Gastroesophageal sphincter (tissue), 4 donors: ENCODE results near the gene SWSAP1. TPM values are rescaled to one million over a fixed set of nuclear protein-coding genes. Genes with fewer than 3 reads are reported as not detected.
A peak's percentile ranks its signal among the peaks of the same experiment; 100 is the strongest.
"Not testable (repeated sequence)": the region's sequence is repeated elsewhere in the genome, so short reads cannot be mapped to it uniquely, and the experiment has no call there.

Experiments
- ATAC-seq: fragments of 150-250 bp; one replicate; pipeline ENCODE4 v1.9.1; 2016; ENCODE audit warnings: mild to moderate bottlenecking, moderate library complexity
- H3K27ac ChIP-seq, 4 donors: fragments of 200-600 bp; sonication (generic) in 3 of 4; 1 replicate in 3 of 4; 2 replicates in 1 of 4; pipeline ENCODE4 v1.5.1; 2016 to 2019
- H3K27me3 ChIP-seq: fragments of 200-600 bp; sonication (generic); one replicate; pipeline ENCODE4 v1.5.1; 2019
- H3K36me3 ChIP-seq, 2 donors: fragments of 200-600 bp; sonication (generic); one replicate each; pipeline ENCODE4 v1.5.1; 2019; ENCODE audit warnings: control low read depth in 1 of 2
- H3K4me1 ChIP-seq, 3 donors: fragments of 200-600 bp; sonication (generic); 1 replicate in 2 of 3; 2 replicates in 1 of 3; pipeline ENCODE4 v1.5.1; 2016 to 2019; ENCODE audit warnings: control low read depth in 2 of 3
- H3K4me3 ChIP-seq, 2 donors: fragments of 200-600 bp; sonication (generic); one replicate each; pipeline ENCODE4 v1.5.1; 2019; ENCODE audit warnings: mild to moderate bottlenecking in 1 of 2, moderate library complexity in 1 of 2
- H3K9me3 ChIP-seq, 3 donors: fragments of 200-600 bp; sonication (generic); one replicate each; pipeline ENCODE4 v1.5.1; 2017 to 2019; ENCODE audit warnings: control low read depth in 2 of 3
- CTCF ChIP-seq, 4 experiments: fragments of 200-600 bp in 2 of 4; fragments of 450-650 bp in 2 of 4; sonication (generic) in 1 of 4; IDR thresholded peaks; one replicate each; pipeline ENCODE4 v1.5.1; 2017 to 2019; ENCODE audit warnings: antibody characterized with exemption in 4 of 4, mild to moderate bottlenecking in 2 of 4, moderate library complexity in 2 of 4
- EP300 ChIP-seq: sonication (generic); formaldehyde crosslinking; IDR thresholded peaks from one replicate; pipeline ENCODE4 v1.6.1; 2017; ENCODE audit warnings: antibody characterized with exemption, mild to moderate bottlenecking
- POLR2A ChIP-seq, 2 donors: fragments of 450-650 bp; IDR thresholded peaks; one replicate each; pipeline ENCODE4 v1.6.1; 2017; ENCODE audit warnings: antibody characterized with exemption in 2 of 2, mild to moderate bottlenecking in 2 of 2, moderate library complexity in 1 of 2
- POLR2AphosphoS5 ChIP-seq: sonication (generic); formaldehyde crosslinking; IDR thresholded peaks from one replicate; pipeline ENCODE4 v1.6.1; 2017; ENCODE audit warnings: antibody characterized with exemption
- WGBS, 2 donors: methylation state at CpG; one replicate each; pipeline ENCODE4 v1.1.5; 2018; ENCODE audit warnings: low coverage in 1 of 2; 5-methylcytosine and 5-hydroxymethylcytosine counted together
- total RNA-seq, 4 donors: library from RNA; depleted of rRNA; stranded (reverse); fragments of >200 nt; gene quantifications; one replicate each; pipeline ENCODE4 v1.1.0, GENCODE V29; 2016

SWSAP1 gene
- total RNA-seq, 4 donors from 2014 or later, result 0.62 to 2.6 (median 1.0) TPM

- 60% methylated on average over 1 of the region's 7 CpGs; no CpG with 5 or more reads in 1 of the 2 donors for WGBS, 2 donors
- peaks cover 0 to 62% of the 10 kb centered on the region in 2 donors for H3K36me3 ChIP-seq
- ATAC-seq, result no peak
- peak overlapping the region in 1 of 2 donors; percentile 81 for H3K4me3 ChIP-seq
- H3K27me3 ChIP-seq, result no peaks in the 10 kb centered on the region
- TF ChIP-seq EP300 (no peak), POLR2A (IDR thresholded peaks at IDR 0.05) (no peak), CTCF (IDR thresholded peaks at IDR 0.05) (no peak), POLR2AphosphoS5 (no peak)
- H3K9me3 ChIP-seq, result no peaks in the 10 kb centered on the region
- H3K27ac ChIP-seq, result peak overlapping the region in 3 of 4 donors; percentile 84 to 88 (median 84)
- peaks cover 0 to 37% (median 13%) of the 10 kb centered on the region in 3 donors for H3K4me1 ChIP-seq
Observed at GRCh38 chr19:11338121-11338520, 36.3 kb upstream of the SWSAP1 start.

GRCh38 chr19:11338569-11339253, 35.8 kb upstream of the SWSAP1 start:
- TF ChIP-seq POLR2AphosphoS5 (no peak), CTCF (IDR thresholded peaks at IDR 0.05) (no peak), EP300 (no peak), POLR2A (IDR thresholded peaks at IDR 0.05) (no peak)
- 13 to 39% methylated on average over 3 to 8 of the region's 21 CpGs for WGBS, 2 donors
- peaks cover 0 to 62% of the 10 kb centered on the region in 2 donors for H3K36me3 ChIP-seq

GRCh38 chr19:11339254-11340098, 35.0 kb upstream of the SWSAP1 start, which contains the start of gene RAB3D:
Gene RAB3D, minus strand, starts transcription at chr19:11339657. Its CDS starts 2,258 bp downstream, at chr19:11337399.
- TF ChIP-seq POLR2A (IDR thresholded peaks at IDR 0.05), result peak; percentile 49 to 63
- peak; percentile 70 for TF ChIP-seq POLR2AphosphoS5
- TF ChIP-seq CTCF (IDR thresholded peaks at IDR 0.05), result peak in 1 of 4 experiments; percentile 12
- no peak for TF ChIP-seq EP300
- Histone ChIP-seq H3K27ac (peak within 1 kb of the TSS; percentile 24 to 88 (median 84)), H3K4me3 (peak within 1 kb of the TSS; percentile 67 to 81), H3K36me3 (peaks cover 0 to 54% of the 10 kb centered on the region in 2 donors), H3K4me1 (peaks cover 0 to 50% (median 19%) of the 10 kb centered on the region in 3 donors), H3K27me3 (no peaks in the 10 kb centered on the region), H3K9me3 (no peaks in the 10 kb centered on the region)
- 3% methylated on average over 5 of the region's 53 CpGs; no CpG with 5 or more reads in 1 of the 2 donors for WGBS, 2 donors
- ATAC-seq, result peak; percentile 95

More at GRCh38 chr19:11338569-11339253, 35.8 kb upstream of the SWSAP1 start:
- Histone ChIP-seq H3K27me3 (no peaks in the 10 kb centered on the region), H3K27ac (peak overlapping the region; percentile 24 to 88 (median 84)), H3K4me1 (peaks cover 0 to 43% (median 13%) of the 10 kb centered on the region in 3 donors), H3K4me3 (peak overlapping the region; percentile 67 to 81), H3K9me3 (no peaks in the 10 kb centered on the region)
- peak; percentile 14 for ATAC-seq

- peak overlapping the region in 1 of 2 donors; percentile 81 for H3K4me3 ChIP-seq
- H3K4me1 ChIP-seq, result peaks cover 0 to 56% (median 23%) of the 10 kb centered on the region in 3 donors
- H3K27ac ChIP-seq, result peak overlapping the region in 3 of 4 donors; percentile 84 to 88 (median 84)
- WGBS, 2 donors, result 77 to 78% methylated on average over 6 of the region's 8 CpGs
- H3K9me3 ChIP-seq, ATAC-seq, H3K27me3 ChIP-seq: not testable (repeated sequence)
- H3K36me3 ChIP-seq, result peaks cover 0 to 48% of the 10 kb centered on the region in 2 donors
Observed at GRCh38 chr19:11340099-11340467, 34.4 kb upstream of the SWSAP1 start.

- 78 to 89% methylated on average over 3 of the region's 3 CpGs for WGBS, 2 donors
- Histone ChIP-seq H3K27ac (peak overlapping the region in 1 of 4 donors; percentile 83), H3K4me1 (peaks cover 0 to 69% (median 33%) of the 10 kb centered on the region in 3 donors), H3K36me3 (peaks cover 0 to 25% of the 10 kb centered on the region in 2 donors), H3K4me3 (no peak overlapping the region), H3K9me3 (no peaks in the 10 kb centered on the region), H3K27me3 (no peaks in the 10 kb centered on the region)
- no peak for TF ChIP-seq POLR2A (IDR thresholded peaks at IDR 0.05)
- no peak for TF ChIP-seq CTCF (IDR thresholded peaks at IDR 0.05)
- no peak for TF ChIP-seq EP300
- no peak for TF ChIP-seq POLR2AphosphoS5
- ATAC-seq, result no peak
Observed at GRCh38 chr19:11342429-11342828, 32.0 kb upstream of the SWSAP1 start.
